PC-9 (cell line): Measurements from ENCODE around the gene BTBD10. TPM values are rescaled to one million over a fixed set of nuclear protein-coding genes. Genes with fewer than 3 reads are reported as not detected.

ENCODE experiments used
- BruUV-seq: library from RNA; stranded (reverse); fragments of 400-500 nt; replicated peaks from 2 replicates; lab custom pipeline; 2021; lab: Mats Ljungman, UMichigan
- CTCF ChIA-PET: fragments of 300-600 bp; sonication (Branson Sonifier 250); formaldehyde crosslinking; loops from one replicate; lab custom pipeline; 2022; ENCODE audit warnings: antibody characterized with exemption; lab: Charles Lee
- POLR2A ChIA-PET: fragments of 300-600 bp; sonication (Branson Sonifier 250); formaldehyde crosslinking; loops from one replicate; lab custom pipeline; 2022; ENCODE audit warnings: antibody characterized with exemption; ENCODE audit not compliant: unreplicated experiment; lab: Charles Lee
- DNase-seq, 2 experiments: peaks; one replicate each; pipeline versions ENCODE4 v3.0.0 to v3.0.0-alpha.2; 2015 to 2022; ENCODE audit warnings: mixed read lengths in 1 of 2
- H2AFZ ChIP-seq: fragments of 200-600 bp; sonication (generic); 2 replicates; pipeline ENCODE4 v1.8.1; 2017; ENCODE audit warnings: antibody characterized with exemption
- H3F3A ChIP-seq: fragments of 200-600 bp; sonication (generic); 2 replicates; pipeline ENCODE4 v1.8.1; 2017; ENCODE audit warnings: antibody characterized with exemption, mild to moderate bottlenecking, low read depth; ENCODE audit not compliant: insufficient read depth
- H3K27ac ChIP-seq: fragments of 200-600 bp; sonication (generic); 2 replicates; pipeline ENCODE4 v1.6.1; 2016; ENCODE audit warnings: mixed run types
- H3K27me3 ChIP-seq: fragments of 200-600 bp; sonication (generic); 2 replicates; pipeline ENCODE4 v1.6.1; 2016; ENCODE audit warnings: low read depth, mixed run types; ENCODE audit not compliant: insufficient read depth
- H3K36me3 ChIP-seq: fragments of 200-600 bp; sonication (generic); 2 replicates; pipeline ENCODE4 v1.6.1; 2016; ENCODE audit warnings: low read depth, mixed run types
- H3K4me1 ChIP-seq: fragments of 200-600 bp; sonication (generic); replicated peaks from 2 replicates; pipeline ENCODE4 v1.6.1; 2016; ENCODE audit warnings: mixed run types; ENCODE audit not compliant: insufficient read depth
- H3K4me2 ChIP-seq: fragments of 200-600 bp; sonication (generic); 2 replicates; pipeline ENCODE4 v1.6.1; 2017; ENCODE audit warnings: mixed run types
- H3K4me3 ChIP-seq: fragments of 200-600 bp; sonication (generic); 2 replicates; pipeline ENCODE4 v1.6.1; 2016; ENCODE audit warnings: mixed run types
- H3K79me2 ChIP-seq: fragments of 200-600 bp; sonication (generic); 2 replicates; pipeline ENCODE4 v1.6.1; 2017; ENCODE audit warnings: low read depth, mixed run types
- H3K9me2 ChIP-seq: fragments of 200-600 bp; sonication (generic); 2 replicates; pipeline ENCODE4 v1.8.1; 2017; ENCODE audit warnings: mild to moderate bottlenecking; ENCODE audit not compliant: insufficient read depth
- H3K9me3 ChIP-seq: fragments of 200-600 bp; sonication (generic); 2 replicates; pipeline ENCODE4 v1.8.1; 2016; ENCODE audit warnings: low read depth; ENCODE audit not compliant: insufficient read depth
- H4K20me1 ChIP-seq: fragments of 200-600 bp; sonication (generic); 2 replicates; pipeline ENCODE4 v1.8.1; 2017; ENCODE audit not compliant: insufficient read depth
- EZH2 ChIP-seq: fragments of 200-600 bp; sonication (generic); IDR thresholded peaks from 2 replicates; pipeline ENCODE4 v1.8.0; 2017; ENCODE audit warnings: antibody characterized with exemption, low read depth
- intact Hi-C: fragments of 100-400 bp; cut with micrococcal nuclease; formaldehyde crosslinking; loops from one replicate; pipeline ENCODE4 v1.10.0; 2022; ENCODE audit not compliant: unreplicated experiment
- total RNA-seq: library from RNA; stranded (reverse); gene quantifications from 2 replicates; pipeline ENCODE4 v1.2.3, GENCODE V29; 2021
- TF ChIP-seq, protein P1 (sequence below): fragments of 200-600 bp; sonication (generic); conservative IDR thresholded peaks from 2 replicates; pipeline ENCODE4 v1.6.1; 2017; ENCODE audit warnings: mixed run types, antibody characterized with exemption, mild to moderate bottlenecking, moderate library complexity

The BTBD10 gene
- total RNA-seq, 1 experiment from 2014 or later: 16.5 TPM

DNA sequence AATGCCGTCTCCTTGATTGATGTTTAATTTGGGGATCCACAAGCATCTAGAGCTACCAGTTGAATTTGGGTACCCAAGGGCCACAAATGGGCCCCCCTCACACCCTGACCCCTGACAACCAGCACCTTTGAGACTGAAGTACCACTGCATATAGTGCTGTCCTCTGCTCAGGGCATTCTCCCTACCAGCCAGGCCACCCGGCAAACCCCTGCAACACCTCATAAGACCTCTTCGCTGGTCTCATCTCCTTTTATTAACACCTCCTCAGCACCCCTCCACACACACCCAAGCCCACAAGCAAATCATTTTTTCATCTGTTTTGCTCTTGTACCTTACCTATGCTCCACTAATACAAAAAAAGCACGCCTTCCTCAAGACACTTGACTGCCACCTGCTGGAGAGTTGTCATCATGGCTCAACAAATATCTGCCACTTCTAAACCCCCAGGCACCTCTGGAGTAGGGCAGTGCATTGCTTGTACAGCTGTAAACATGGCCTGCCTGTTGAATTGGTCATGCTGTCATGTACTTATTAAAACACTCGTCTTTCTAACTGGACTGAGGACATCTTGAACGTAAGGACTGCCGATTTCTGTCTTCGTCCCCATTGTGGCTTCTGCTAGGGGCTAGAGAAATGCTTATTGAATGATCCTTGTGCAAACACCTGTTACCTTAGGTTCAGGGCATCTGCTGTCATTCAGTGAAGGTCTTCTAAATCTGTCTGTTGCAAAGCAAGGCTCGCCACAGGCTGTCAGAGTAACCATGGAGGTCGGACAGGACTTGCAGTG lies 118.9 kb downstream of the BTBD10 start:
- no peak overlapping the region for H3K27ac ChIP-seq
- no peak overlapping the region for H3K4me2 ChIP-seq
- DNase-seq: peak; percentile 49 to 59
- no peaks in the 10 kb centered on the region for H3K79me2 ChIP-seq
- no peak overlapping the region for H3K4me3 ChIP-seq
- no TSS peak for BruUV-seq
- H3F3A ChIP-seq: no peaks in the 10 kb centered on the region
- H3K27me3 ChIP-seq: no peaks in the 10 kb centered on the region
- TF ChIP-seq EZH2: no peak
- TF ChIP-seq, protein P1, sequence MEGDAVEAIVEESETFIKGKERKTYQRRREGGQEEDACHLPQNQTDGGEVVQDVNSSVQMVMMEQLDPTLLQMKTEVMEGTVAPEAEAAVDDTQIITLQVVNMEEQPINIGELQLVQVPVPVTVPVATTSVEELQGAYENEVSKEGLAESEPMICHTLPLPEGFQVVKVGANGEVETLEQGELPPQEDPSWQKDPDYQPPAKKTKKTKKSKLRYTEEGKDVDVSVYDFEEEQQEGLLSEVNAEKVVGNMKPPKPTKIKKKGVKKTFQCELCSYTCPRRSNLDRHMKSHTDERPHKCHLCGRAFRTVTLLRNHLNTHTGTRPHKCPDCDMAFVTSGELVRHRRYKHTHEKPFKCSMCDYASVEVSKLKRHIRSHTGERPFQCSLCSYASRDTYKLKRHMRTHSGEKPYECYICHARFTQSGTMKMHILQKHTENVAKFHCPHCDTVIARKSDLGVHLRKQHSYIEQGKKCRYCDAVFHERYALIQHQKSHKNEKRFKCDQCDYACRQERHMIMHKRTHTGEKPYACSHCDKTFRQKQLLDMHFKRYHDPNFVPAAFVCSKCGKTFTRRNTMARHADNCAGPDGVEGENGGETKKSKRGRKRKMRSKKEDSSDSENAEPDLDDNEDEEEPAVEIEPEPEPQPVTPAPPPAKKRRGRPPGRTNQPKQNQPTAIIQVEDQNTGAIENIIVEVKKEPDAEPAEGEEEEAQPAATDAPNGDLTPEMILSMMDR: peak; percentile 82
- peaks cover under 1% of the 10 kb centered on the region; the same call in 1 of the 2 replicates for H3K4me1 ChIP-seq
- ChIA-PET CTCF (interaction anchor here (0.7 to 2.3 kb wide), 2 partner anchors 134 to 370 kb away, joined by 3 to 6 read pairs; no protein-coding TSS in a partner anchor), POLR2A (no interaction called here)
- H3K9me2 ChIP-seq: no peaks in the 10 kb centered on the region
- no peak overlapping the region for H2AFZ ChIP-seq
- intact Hi-C loops: loop anchor here (1.0 to 10.0 kb wide), 4 partner anchors 105 to 1057 kb away; no protein-coding TSS in a partner anchor
- H3K36me3 ChIP-seq: no peaks in the 10 kb centered on the region
- no peaks in the 10 kb centered on the region for H4K20me1 ChIP-seq
- H3K9me3 ChIP-seq: no peaks in the 10 kb centered on the region

- H2AFZ ChIP-seq: no peak overlapping the region
- no peaks in the 10 kb centered on the region for H3K79me2 ChIP-seq
- intact Hi-C loops: loop anchor here (5.0 to 10.0 kb wide), 2 partner anchors 378 to 1056 kb away; no protein-coding TSS in a partner anchor
- H3K27ac ChIP-seq: no peak overlapping the region
- H3K4me2 ChIP-seq: no peak overlapping the region
- no peak for TF ChIP-seq EZH2
- TF ChIP-seq, protein P1: no peak
- 0 out of 2 replicates have a peak, but pooled peaks cover 3% of the 10 kb centered on the region for H3F3A ChIP-seq
- H3K4me3 ChIP-seq: no peak overlapping the region
- BruUV-seq: no TSS peak
- no peak for DNase-seq
- no peaks in the 10 kb centered on the region for H3K27me3 ChIP-seq
- H3K9me2 ChIP-seq: no peaks in the 10 kb centered on the region
- ChIA-PET POLR2A (no interaction called here), CTCF (interaction anchor here (2.3 kb wide), 1 partner anchor 133 kb away, joined by 6 read pairs; no protein-coding TSS in a partner anchor)
- peaks cover 11% of the 10 kb centered on the region for H3K4me1 ChIP-seq
- no peaks in the 10 kb centered on the region for H3K9me3 ChIP-seq
- no peaks in the 10 kb centered on the region for H3K36me3 ChIP-seq
- H4K20me1 ChIP-seq: no peaks in the 10 kb centered on the region
Measured at GRCh38 chr11:13343067-13343466, 120.0 kb downstream of the BTBD10 start.

DNA sequence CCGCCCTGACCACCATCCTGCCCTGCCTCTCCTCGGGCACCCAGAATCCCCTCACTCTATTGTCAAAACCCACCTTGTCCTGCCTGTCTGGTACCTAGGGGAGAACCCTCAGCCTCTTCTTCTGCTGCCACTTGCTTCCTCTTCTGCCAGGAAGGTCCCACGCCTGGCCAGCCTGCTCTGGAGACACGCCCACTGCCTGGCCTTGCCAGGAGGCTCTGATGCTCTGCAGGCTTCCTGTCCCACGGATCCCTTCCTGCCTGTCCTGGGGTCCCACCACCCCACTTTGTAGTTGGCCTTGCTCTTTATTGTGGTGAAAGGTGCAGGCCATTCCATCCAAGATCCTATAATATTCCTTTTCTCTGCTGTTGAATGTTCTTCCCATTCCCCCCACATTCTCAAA lies 122.0 kb downstream of the BTBD10 start:
- no peak overlapping the region for H3K27ac ChIP-seq

More for the DNA sequence above, 122.0 kb downstream of the BTBD10 start:
- H2AFZ ChIP-seq: no peak overlapping the region
- no peaks in the 10 kb centered on the region for H3K79me2 ChIP-seq
- intact Hi-C loops: loop anchor here (5.0 to 10.0 kb wide), 2 partner anchors 376 to 1054 kb away; no protein-coding TSS in a partner anchor
- ChIA-PET CTCF (no interaction called here), POLR2A (no interaction called here)
- no peaks in the 10 kb centered on the region for H3K27me3 ChIP-seq
- H3K36me3 ChIP-seq: no peaks in the 10 kb centered on the region
- no peak overlapping the region for H3K4me3 ChIP-seq
- no peak overlapping the region for H3K4me2 ChIP-seq
- no peaks in the 10 kb centered on the region for H3K9me2 ChIP-seq
- H4K20me1 ChIP-seq: no peaks in the 10 kb centered on the region
- TF ChIP-seq, protein P1: no peak
- TF ChIP-seq EZH2: no peak
- BruUV-seq: no TSS peak
- DNase-seq: no peak
- H3F3A ChIP-seq: 0 out of 2 replicates have a peak, but pooled peaks cover 5% of the 10 kb centered on the region
- H3K4me1 ChIP-seq: peaks cover 18% of the 10 kb centered on the region
- no peaks in the 10 kb centered on the region for H3K9me3 ChIP-seq
